Kidney tubule cell (primary cell): ENCODE data around the gene LRRC37A2.
"Not testable (repeated sequence)": the region's sequence is repeated elsewhere in the genome, so short reads cannot be mapped to it uniquely, and the experiment has no call there.

Experiments used
- DNase-seq: peaks from one replicate; pipeline ENCODE4 v3.0.0-alpha.2; 2018; ENCODE audit warnings: low spot score

LRRC37A2 gene

GRCh38 chr17:46512168-46512567 is at the start of gene LRRC37A2:
TSS of gene LRRC37A2 (plus strand) at chr17:46512468. CDS start at chr17:46512713, 245 bp downstream.
- not testable (repeated sequence) for DNase-seq

DNA sequence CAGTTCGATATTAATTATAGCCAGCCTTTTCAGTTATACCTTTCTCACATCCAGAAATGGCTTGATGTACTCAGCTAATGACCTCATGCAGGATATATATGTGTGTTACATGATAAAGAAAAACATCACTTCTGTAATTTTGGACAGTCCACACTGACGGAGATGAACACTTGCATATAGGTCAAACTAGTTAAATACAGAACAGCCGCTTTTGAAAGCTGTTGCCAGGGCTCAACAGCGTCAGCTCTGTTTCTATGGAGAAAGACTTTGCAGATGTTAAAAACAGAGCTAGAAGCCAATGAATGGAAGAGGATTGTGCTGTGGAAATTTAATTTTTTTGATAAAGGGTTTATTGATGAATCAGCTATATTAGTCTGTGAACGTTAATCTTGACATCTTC is 44.6 kb upstream of the LRRC37A2 start:
- DNase-seq: not testable (repeated sequence)

DNA sequence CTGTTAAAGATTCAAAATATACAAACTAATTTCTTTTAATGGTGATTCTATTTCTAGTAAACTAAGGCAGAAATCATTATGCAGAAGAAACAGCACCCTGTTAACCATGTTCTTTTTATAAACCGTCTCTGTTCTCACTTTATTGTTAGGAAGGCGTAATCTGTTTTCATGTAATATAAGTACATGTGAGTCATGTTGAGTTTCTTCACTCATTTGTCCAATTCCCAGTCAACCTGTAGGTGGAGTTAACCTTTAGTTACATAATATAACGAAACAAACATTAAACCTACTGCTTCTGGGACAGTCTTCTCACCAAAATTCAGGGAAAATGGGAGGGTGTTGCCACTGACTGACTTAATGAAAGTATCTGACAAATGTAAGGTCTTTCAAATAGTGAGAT is 37.8 kb upstream of the LRRC37A2 start:
- not testable (repeated sequence) for DNase-seq

DNA sequence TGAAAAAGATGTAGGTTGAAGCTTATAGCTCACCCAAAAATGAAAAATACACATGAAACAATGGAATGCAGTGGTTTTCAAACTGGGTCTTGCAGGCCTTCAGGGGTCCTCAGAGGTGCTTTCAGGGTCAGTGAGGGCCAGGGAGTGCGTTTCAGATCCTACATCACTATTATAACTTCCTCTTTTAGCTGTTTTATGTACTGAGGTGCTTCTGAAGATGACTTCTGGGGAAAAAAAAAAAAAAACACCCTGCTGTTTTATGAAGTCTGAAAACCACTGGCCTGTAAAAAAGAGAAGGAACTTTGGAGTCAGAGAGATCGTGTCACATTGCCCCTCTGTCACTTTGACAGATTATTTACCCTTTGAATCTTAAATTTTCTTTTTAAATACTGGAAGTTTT is 36.7 kb upstream of the LRRC37A2 start:
- DNase-seq: not testable (repeated sequence)

- not testable (repeated sequence) for DNase-seq
Observed at GRCh38 chr17:46478823-46479222, 33.4 kb upstream of the LRRC37A2 start.

GRCh38 chr17:46481310-46481709 is 31.0 kb upstream of the LRRC37A2 start:
- not testable (repeated sequence) for DNase-seq

- peak; percentile 0 for DNase-seq
Observed at GRCh38 chr17:46492021-46492420, 20.2 kb upstream of the LRRC37A2 start.

DNA sequence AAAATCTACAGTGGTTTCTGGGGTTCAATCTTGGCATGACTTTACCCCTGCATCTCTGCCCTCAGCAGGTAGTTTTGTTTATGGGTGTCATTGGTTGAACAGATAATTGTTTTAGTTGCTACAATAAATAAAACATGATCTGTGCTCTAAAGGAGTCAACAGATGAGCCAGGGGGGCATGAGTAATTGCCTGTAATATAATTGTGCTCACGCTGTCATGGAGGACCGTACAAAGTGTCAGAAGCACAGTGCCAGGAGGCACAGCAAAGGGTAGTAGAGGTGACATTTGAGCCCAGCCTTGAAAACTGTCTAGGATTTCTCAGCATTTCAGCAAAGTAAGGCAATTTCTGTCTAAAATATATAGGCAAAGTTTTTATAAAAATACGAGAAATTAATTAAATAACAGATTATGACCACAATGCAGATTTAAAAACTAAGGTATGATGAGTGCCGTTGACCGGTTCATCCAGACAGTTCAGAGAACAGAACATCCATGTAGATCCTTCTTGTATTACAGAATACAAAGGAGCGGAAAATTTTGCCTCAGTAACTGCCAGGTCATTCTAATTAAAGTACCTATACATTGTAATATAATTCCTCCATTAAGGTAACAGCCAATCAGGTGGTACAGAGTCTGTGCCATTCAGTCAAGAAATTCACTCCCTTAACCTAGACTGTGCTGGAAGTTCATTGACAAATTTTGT is 12.7 kb upstream of the LRRC37A2 start:
- DNase-seq: not testable (repeated sequence)

DNA sequence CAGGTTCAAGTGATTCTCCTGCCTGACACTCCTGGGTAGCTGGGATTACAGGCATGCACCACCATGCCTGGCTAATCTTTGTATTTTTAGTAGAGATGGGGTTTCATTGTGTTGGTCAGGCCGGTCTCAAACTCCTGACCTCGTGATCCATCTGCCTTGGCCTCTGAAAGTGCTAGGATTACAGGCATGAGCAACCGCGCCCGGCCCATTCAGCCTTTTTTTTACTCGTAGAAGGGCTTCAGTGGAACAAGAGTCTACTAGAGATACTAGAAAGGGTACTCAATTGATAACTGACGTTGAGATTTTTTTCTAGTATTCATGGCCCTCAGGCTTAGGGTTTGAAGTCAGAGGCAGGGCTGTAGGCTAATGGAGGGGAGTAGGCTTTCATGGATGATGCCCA is 6.4 kb upstream of the LRRC37A2 start:
- not testable (repeated sequence) for DNase-seq

GRCh38 chr17:46534716-46535115 is 22.4 kb downstream of the LRRC37A2 start:
- not testable (repeated sequence) for DNase-seq

GRCh38 chr17:46548607-46549006 is 36.3 kb downstream of the LRRC37A2 start:
- DNase-seq: not testable (repeated sequence)

GRCh38 chr17:46559155-46559554 is 46.9 kb downstream of the LRRC37A2 start:
- not testable (repeated sequence) for DNase-seq

DNA sequence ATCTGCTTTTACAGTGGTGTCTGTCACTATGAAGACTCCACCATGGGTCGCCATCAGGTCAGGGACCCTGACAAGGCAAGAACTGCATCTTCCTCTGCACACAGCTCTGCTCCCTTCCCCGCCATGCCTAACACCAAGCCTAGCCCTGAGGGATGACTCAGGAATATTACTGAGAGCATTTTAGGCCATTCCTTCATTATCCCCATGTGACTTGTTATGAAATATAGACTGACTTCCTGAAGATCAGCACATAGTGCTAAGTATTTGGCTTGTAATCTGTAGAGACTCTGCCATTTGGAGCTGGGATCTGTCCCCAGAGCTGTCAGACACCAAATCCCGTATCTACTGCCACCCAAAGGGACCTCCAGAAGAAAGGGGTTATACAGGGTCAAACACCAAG is 47.8 kb downstream of the LRRC37A2 start:
- DNase-seq: not testable (repeated sequence)

DNA sequence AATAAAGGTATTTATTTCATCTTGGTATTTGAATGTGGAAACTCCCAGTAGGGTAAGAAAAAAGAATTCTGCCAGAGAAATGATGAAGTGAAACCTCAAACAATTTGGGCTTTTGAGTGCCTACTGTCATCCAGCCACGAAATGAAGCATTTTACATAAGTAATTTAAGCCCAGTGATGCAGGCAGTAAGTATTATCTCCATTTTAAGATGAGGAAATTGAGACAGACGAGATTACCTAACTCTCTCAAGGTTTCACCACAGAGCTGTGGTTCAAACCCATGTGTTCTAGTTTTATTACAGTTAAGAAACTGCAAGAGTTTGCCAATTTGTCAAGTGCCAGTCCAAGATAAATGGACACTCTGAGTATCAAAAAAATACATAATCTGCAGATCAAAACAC is 54.0 kb downstream of the LRRC37A2 start:
- not testable (repeated sequence) for DNase-seq

GRCh38 chr17:46566980-46567379 is 54.7 kb downstream of the LRRC37A2 start:
- not testable (repeated sequence) for DNase-seq

DNA sequence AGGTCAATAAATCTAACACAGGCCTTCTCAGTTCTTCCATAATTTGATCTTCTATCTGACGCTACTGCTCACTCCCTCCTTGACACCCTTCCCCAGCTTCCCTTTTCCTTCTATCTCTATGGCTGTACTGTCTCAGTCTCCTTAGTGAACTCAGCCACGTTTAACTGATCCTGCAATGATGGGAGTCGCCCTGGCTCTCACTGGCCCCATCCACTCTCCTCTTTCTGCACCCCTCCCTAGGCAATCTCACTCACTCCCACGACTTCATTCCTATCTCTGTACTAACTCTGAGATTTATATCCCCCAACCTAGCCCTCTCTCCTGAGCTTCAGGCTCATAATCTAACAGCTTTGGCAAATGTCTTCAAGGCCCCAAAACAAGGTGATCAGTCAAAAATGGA is 59.5 kb downstream of the LRRC37A2 start:
- DNase-seq: not testable (repeated sequence)

DNA sequence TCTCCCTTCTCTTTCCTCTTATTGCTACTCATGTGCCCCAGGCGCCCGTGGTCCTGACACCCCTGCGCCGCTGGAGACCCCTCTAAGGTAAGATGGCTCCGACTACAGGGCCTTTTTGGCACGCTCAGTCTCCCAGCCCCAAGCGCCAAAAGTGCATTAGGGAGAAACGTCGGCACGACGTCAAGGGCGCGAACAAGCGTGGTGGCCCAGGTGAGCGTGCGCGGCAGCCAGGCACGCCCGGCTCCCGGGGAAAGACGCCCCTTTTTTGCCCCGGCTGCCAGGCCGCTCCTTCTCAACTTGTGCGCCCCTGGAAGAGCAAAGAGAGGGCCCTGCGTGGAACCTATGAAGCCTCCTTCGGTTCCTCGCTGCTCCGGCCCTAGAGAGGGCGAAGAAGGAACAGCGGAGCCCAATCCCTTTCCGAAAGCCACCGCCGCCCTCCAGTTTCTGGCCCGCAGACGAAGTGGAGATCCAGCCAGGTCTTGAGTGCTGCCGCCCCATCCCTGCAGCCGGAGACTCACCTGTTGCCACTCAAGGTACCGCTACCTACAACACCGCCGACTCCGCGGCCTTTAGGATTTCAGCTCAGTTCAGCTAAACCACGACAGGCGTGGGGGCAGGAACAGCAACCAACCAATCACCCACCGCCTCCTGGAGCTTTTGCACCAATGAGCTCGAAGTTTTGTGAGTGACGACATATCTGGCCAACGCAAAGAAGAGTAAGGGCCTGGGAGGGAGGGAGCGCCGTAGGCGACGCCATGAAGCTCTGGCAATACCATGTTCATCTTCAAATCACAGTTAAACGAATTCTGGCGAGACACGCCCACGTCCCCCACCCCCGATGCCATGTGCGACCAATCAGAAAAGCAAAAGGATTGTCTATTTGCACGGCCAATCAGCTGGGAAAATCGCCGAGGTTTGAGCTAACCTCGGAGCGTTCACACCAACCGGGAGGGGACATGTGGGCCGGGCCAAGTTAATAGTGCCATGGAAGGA is 67.1 kb downstream of the LRRC37A2 start, which contains the start of gene ARL17A:
Gene ARL17A, minus strand, starts transcription at position 609 of the 993 bp plus-strand sequence. CDS start 3,369 bp downstream, outside the sequence.
- not testable (repeated sequence) for DNase-seq

DNA sequence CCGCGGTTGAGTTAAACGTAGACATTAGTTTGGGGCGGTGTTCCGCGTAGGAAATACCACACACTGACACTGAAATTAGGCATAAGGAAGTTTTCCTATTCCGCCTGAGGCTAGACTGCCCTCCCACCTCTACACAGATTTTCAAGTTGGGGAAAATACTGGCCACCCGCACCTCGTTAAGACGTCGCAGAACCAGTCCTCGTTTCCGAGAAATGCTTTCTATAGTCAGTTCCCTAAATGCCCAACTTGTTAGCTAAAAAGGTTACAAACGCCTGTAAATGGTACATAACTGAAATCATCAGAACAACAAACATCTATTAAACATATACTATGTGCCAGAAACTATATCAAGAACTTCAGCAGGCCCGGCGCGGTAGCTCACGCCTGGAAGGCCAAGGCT is 67.8 kb downstream of the LRRC37A2 start:
- not testable (repeated sequence) for DNase-seq

GRCh38 chr17:46585444-46585843 is 73.2 kb downstream of the LRRC37A2 start:
- DNase-seq: not testable (repeated sequence)

DNA sequence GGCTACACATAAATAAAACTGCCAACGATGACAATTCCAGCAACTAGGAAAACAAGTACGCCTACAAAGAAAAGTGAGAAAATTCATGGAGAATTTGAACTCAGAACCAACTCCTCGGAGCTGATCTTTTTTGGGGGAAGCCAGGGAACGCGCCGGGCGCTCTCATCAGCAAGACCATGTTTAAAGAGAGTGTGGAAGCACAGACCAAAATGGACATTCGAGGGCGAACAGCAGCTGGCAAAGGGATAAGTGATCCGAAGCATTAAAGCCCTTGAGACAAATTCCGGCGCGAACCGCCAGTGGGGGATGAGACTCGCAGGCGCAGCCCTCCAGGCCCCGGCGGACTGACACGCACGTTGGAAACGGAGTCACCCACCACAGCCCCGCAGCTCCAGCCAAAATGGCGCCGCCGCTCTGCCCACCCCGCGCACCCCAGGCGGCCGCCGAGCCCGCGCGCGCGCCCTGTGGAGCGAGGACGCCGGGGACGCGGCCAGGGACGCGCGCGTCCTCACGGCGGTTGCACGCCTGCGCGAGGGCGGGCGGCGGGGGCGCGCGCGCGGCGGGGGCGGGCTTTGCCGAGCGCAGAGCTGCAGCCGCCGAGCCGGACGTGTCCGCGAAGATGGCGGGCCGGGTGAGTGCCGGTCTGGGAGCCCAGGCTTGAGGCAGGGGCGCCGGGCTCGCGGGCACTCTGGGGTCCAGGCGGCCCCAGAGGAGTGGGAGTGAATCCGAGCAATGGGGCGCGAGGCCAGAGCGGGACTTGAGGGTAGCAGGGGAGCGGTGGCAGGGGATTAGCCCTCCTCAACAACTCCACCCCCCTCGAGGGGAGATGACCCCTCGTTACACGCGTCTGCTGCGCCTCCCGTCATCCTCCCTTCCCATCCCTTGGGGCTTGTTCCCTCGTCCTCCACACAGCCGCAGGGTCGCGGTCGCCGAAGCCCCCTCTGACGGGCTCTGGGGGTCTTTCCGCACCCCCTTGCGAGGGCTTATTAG is 78.2 kb downstream of the LRRC37A2 start, which contains the start of gene NSF:
Gene NSF, plus strand, starts transcription at position 513 of the 990 bp plus-strand sequence. Its CDS starts 107 bp downstream, at position 620.
- not testable (repeated sequence) for DNase-seq

DNA sequence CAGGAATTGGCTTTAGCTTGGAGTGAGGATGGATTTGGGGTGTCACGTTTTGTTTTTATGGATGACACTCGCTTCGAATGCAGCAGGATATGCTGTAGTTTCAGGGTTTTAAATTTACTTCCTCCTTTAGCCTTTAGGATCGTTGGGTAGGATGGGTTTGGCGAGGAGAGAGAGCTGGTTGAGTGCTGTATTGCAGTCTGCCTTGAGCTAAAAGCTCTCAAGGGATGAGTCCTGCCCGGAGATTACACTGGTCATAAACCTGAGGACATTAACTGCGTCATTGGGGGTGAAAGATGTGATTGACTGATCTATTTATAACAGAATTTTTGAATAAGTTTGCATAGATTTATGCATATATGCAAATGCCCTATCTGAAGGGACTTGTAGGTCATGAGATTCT is 79.1 kb downstream of the LRRC37A2 start:
- not testable (repeated sequence) for DNase-seq
